ENCODE results near the gene FNTB. TPM values are rescaled to one million over a fixed set of nuclear protein-coding genes. Genes with fewer than 3 reads are reported as not detected.

Gene FNTB
- total RNA-seq, 1 experiment from 2014 or later = 14.2 TPM

- ChIA-PET POLR2A (no interaction called here), CTCF (no interaction called here)
- DNase-seq (ENCODE audit: low spot score) = no peak
- Mint-ChIP-seq H3K36me3 (peaks cover 26% of the 10 kb centered on the region), H3K4me1 (no peaks in the 10 kb centered on the region), H3K27ac (no peak overlapping the region), H3K27me3 (ENCODE audit: low read depth) (no peaks in the 10 kb centered on the region), H3K4me3 (no peak overlapping the region), H3K9me3 (no peaks in the 10 kb centered on the region)
- TF ChIP-seq ZNF423 (CRISPR knock-in tag; IDR thresholded peaks at IDR 0.05) (no peak), ZSCAN18 (CRISPR knock-in tag; IDR thresholded peaks at IDR 0.05) (no peak), GABPB1 (CRISPR knock-in tag; IDR thresholded peaks at IDR 0.05) (no peak), ZBTB43 (CRISPR knock-in tag; IDR thresholded peaks at IDR 0.05) (no peak), ZNF425 (CRISPR knock-in tag; conservative IDR thresholded peaks at IDR 0.05) (no peak), IRF1 (CRISPR knock-in tag; IDR thresholded peaks at IDR 0.05) (no peak), IRF2 (CRISPR knock-in tag; IDR thresholded peaks at IDR 0.05; ENCODE audit: borderline replicate concordance, low read depth) (no peak), ZNF512 (CRISPR knock-in tag; IDR thresholded peaks at IDR 0.05; ENCODE audit: borderline replicate concordance) (no peak), GTF2I (CRISPR knock-in tag; conservative IDR thresholded peaks at IDR 0.05) (no peak), ATF6 (CRISPR knock-in tag; IDR thresholded peaks at IDR 0.05) (no peak), CBFB (CRISPR knock-in tag; IDR thresholded peaks at IDR 0.05; ENCODE audit: low read depth) (no peak), ZNF671 (CRISPR knock-in tag; IDR thresholded peaks at IDR 0.05) (no peak), MAX (CRISPR knock-in tag; IDR thresholded peaks at IDR 0.05) (no peak), USF2 (CRISPR knock-in tag; IDR thresholded peaks at IDR 0.05) (no peak), ETV6 (CRISPR knock-in tag; IDR thresholded peaks at IDR 0.05) (no peak), TEAD1 (CRISPR knock-in tag; IDR thresholded peaks at IDR 0.05) (no peak), ATF2 (CRISPR knock-in tag; IDR thresholded peaks at IDR 0.05; ENCODE audit: borderline replicate concordance, low read depth) (no peak)
- no peak for ATAC-seq
These were observed 45.6 kb downstream of the FNTB start for GRCh38 chr14:65032319-65032718.
